Glomerular endothelial cell (primary cell): Measurements from ENCODE around the gene ZNF236. TPM values are rescaled to one million over a fixed set of nuclear protein-coding genes. Genes with fewer than 3 reads are reported as not detected.

Experiments
- DNase-seq: peaks from one replicate; pipeline ENCODE4 v3.0.0-alpha.2; 2011; ENCODE audit warnings: low read depth, low spot score; ENCODE audit errors: extremely low read depth
- total RNA-seq: library from RNA; depleted of rRNA; stranded (reverse); fragments of >200 nt; gene quantifications from 2 replicates; pipeline ENCODE4 v1.2.3, GENCODE V29; 2015

ZNF236 gene
- total RNA-seq, 1 donor from 2014 or later: 8.8 TPM

GRCh38 chr18:76855594-76855993 is 33.2 kb downstream of the ZNF236 start:
- DNase-seq: no peak

GRCh38 chr18:76857476-76857875 is 35.1 kb downstream of the ZNF236 start:
- DNase-seq: no peak

GRCh38 chr18:76859474-76860339 is 37.4 kb downstream of the ZNF236 start:
- no peak for DNase-seq

- no peak for DNase-seq
Observed at GRCh38 chr18:76860411-76860810, 38.1 kb downstream of the ZNF236 start.

- no peak for DNase-seq
Observed at GRCh38 chr18:76866666-76867065, 44.3 kb downstream of the ZNF236 start.

- no peak for DNase-seq
Observed at GRCh38 chr18:76873311-76873710, 51.0 kb downstream of the ZNF236 start.

GRCh38 chr18:76873713-76874112 is 51.4 kb downstream of the ZNF236 start:
- no peak for DNase-seq

GRCh38 chr18:76874642-76875389 is 52.5 kb downstream of the ZNF236 start:
- DNase-seq: no peak

- DNase-seq: peak; percentile 18
Observed at GRCh38 chr18:76875390-76876325, 53.3 kb downstream of the ZNF236 start.

GRCh38 chr18:76878426-76878825 is 56.1 kb downstream of the ZNF236 start:
- DNase-seq: no peak

GRCh38 chr18:76880026-76880425 is 57.7 kb downstream of the ZNF236 start:
- DNase-seq: no peak

- no peak for DNase-seq
Observed at GRCh38 chr18:76881744-76882143, 59.4 kb downstream of the ZNF236 start.

- no peak for DNase-seq
Observed at GRCh38 chr18:76882146-76882545, 59.8 kb downstream of the ZNF236 start.

- DNase-seq: no peak
Observed at GRCh38 chr18:76885001-76885400, 62.6 kb downstream of the ZNF236 start.

- DNase-seq: no peak
Observed at GRCh38 chr18:76886112-76886511, 63.8 kb downstream of the ZNF236 start.

- no peak for DNase-seq
Observed at GRCh38 chr18:76889091-76889699, 66.8 kb downstream of the ZNF236 start.

GRCh38 chr18:76892832-76893231 is 70.5 kb downstream of the ZNF236 start:
- DNase-seq: no peak

- no peak for DNase-seq
Observed at GRCh38 chr18:76894566-76895346, 72.4 kb downstream of the ZNF236 start.

- DNase-seq: no peak
Observed at GRCh38 chr18:76895498-76895897, 73.1 kb downstream of the ZNF236 start.

- no peak for DNase-seq
Observed at GRCh38 chr18:76896677-76897076, 74.3 kb downstream of the ZNF236 start.
